ENCODE measurements around the gene SPI1. TPM values are rescaled to one million over a fixed set of nuclear protein-coding genes. Genes with fewer than 3 reads are reported as not detected.

SPI1 gene
- total RNA-seq, 1 donor from 2014 or later: not detected

- Histone ChIP-seq H2AFZ (ENCODE audit: low read depth, low read length) (no peak overlapping the region), H3K27ac (ENCODE audit: low read depth, low read length) (no peak overlapping the region), H3K9ac (ENCODE audit: low read length) (no peak overlapping the region), H3K9me3 (ENCODE audit: insufficient read depth, low read depth, low read length) (no peaks in the 10 kb centered on the region), H4K20me1 (ENCODE audit: insufficient read depth, low read length) (no peaks in the 10 kb centered on the region), H3K27me3 (ENCODE audit: insufficient read depth, low read length) (peaks cover 8% of the 10 kb centered on the region), H3K79me2 (ENCODE audit: insufficient read depth, low read length) (no peaks in the 10 kb centered on the region), H3K4me1 (ENCODE audit: insufficient read depth, low read length) (no peaks in the 10 kb centered on the region), H3K36me3 (ENCODE audit: insufficient read depth, low read length) (no peaks in the 10 kb centered on the region), H3K4me3 (ENCODE audit: insufficient read depth, low read depth, low read length) (no peak overlapping the region), H3K4me2 (ENCODE audit: low read length) (no peak overlapping the region)
- FAIRE-seq (no peak), DNase-seq (ENCODE audit: low read depth) (no peak)
- no peaks in the 10 kb centered on the region for H3K36me3 Mint-ChIP-seq (ENCODE audit: low read depth, unreplicated experiment)
- no peak for TF ChIP-seq CTCF (IDR thresholded peaks at IDR 0.05; ENCODE audit: insufficient read depth, low read depth, low read length)
- TF ChIP-seq EZH2 (IDR thresholded peaks at IDR 0.05; ENCODE audit: insufficient read depth, low read length): no peak
- no peak overlapping the region for H3K27ac Mint-ChIP-seq (ENCODE audit: unreplicated experiment)
- H3K4me1 Mint-ChIP-seq (ENCODE audit: low read depth, unreplicated experiment): no peaks in the 10 kb centered on the region
- H3K9me3 Mint-ChIP-seq (ENCODE audit: unreplicated experiment): no peaks in the 10 kb centered on the region
- H3K27me3 Mint-ChIP-seq (ENCODE audit: low read depth, unreplicated experiment): peaks cover 33% of the 10 kb centered on the region
- no peak overlapping the region for H3K4me3 Mint-ChIP-seq (ENCODE audit: unreplicated experiment)
These were observed 36.1 kb downstream of the SPI1 start for GRCh38 chr11:47342036-47342803.

- FAIRE-seq (no peak), DNase-seq (ENCODE audit: low read depth) (no peak)
- Histone ChIP-seq H3K9ac (ENCODE audit: low read length) (no peak overlapping the region), H3K4me2 (ENCODE audit: low read length) (no peak overlapping the region), H2AFZ (ENCODE audit: low read depth, low read length) (no peak overlapping the region), H3K9me3 (ENCODE audit: insufficient read depth, low read depth, low read length) (no peaks in the 10 kb centered on the region), H3K4me1 (ENCODE audit: insufficient read depth, low read length) (no peaks in the 10 kb centered on the region), H3K4me3 (ENCODE audit: insufficient read depth, low read depth, low read length) (no peak overlapping the region), H4K20me1 (ENCODE audit: insufficient read depth, low read length) (no peaks in the 10 kb centered on the region), H3K36me3 (ENCODE audit: insufficient read depth, low read length) (no peaks in the 10 kb centered on the region), H3K27me3 (ENCODE audit: insufficient read depth, low read length) (peaks cover 5% of the 10 kb centered on the region), H3K79me2 (ENCODE audit: insufficient read depth, low read length) (no peaks in the 10 kb centered on the region), H3K27ac (ENCODE audit: low read depth, low read length) (no peak overlapping the region)
- Mint-ChIP-seq H3K27me3 (ENCODE audit: low read depth, unreplicated experiment) (peaks cover 35% of the 10 kb centered on the region), H3K36me3 (ENCODE audit: low read depth, unreplicated experiment) (no peaks in the 10 kb centered on the region), H3K9me3 (ENCODE audit: unreplicated experiment) (no peaks in the 10 kb centered on the region), H3K4me3 (ENCODE audit: unreplicated experiment) (no peak overlapping the region), H3K4me1 (ENCODE audit: low read depth, unreplicated experiment) (no peaks in the 10 kb centered on the region), H3K27ac (ENCODE audit: unreplicated experiment) (no peak overlapping the region)
- no peak for TF ChIP-seq EZH2 (IDR thresholded peaks at IDR 0.05; ENCODE audit: insufficient read depth, low read length)
- TF ChIP-seq CTCF (IDR thresholded peaks at IDR 0.05; ENCODE audit: insufficient read depth, low read depth, low read length): no peak
These were observed 37.2 kb downstream of the SPI1 start for GRCh38 chr11:47340980-47341775.

Data from astrocyte (in vitro differentiated cells and primary cell).